Pancreas (tissue), 10 donors: ENCODE results near the gene TTC3. TPM values are rescaled to one million over a fixed set of nuclear protein-coding genes. Genes with fewer than 3 reads are reported as not detected.

Experiments
- ATAC-seq, 4 donors: fragments of 200-7000 bp; cut with Tn5 transposase; one replicate each; pipeline versions ENCODE4 v1.8.0 to v1.9.1; 2020; ENCODE audit warnings: mild to moderate bottlenecking in 4 of 4, moderate library complexity in 4 of 4
- DNase-seq, 6 donors: peaks; one replicate each; pipeline ENCODE4 v3.0.0-alpha.2; 2020
- FAIRE-seq: peaks from 2 replicates; lab custom pipeline; 2012; peaks lifted over from hg19 to GRCh38; lab: Jason Lieb, UNC
- H3K27ac ChIP-seq, 4 donors: fragments of 200-600 bp; sonication (generic); 1 replicate in 3 of 4; 2 replicates in 1 of 4; pipeline versions ENCODE4 v1.5.0 to v1.8.0; 2020
- H3K27me3 ChIP-seq, 4 donors: fragments of 200-600 bp; one replicate each; pipeline ENCODE4 v1.8.0; 2021
- H3K36me3 ChIP-seq, 3 donors: fragments of 200-600 bp; sonication (generic) in 1 of 3; one replicate each; pipeline versions ENCODE4 v1.5.0 to v1.8.0; 2020 to 2021
- H3K4me1 ChIP-seq, 3 donors: fragments of 200-600 bp; one replicate each; pipeline ENCODE4 v1.8.0; 2021
- H3K4me3 ChIP-seq, 4 donors: fragments of 200-600 bp; sonication (generic) in 2 of 4; one replicate each; pipeline versions ENCODE4 v1.5.0 to v1.8.0; 2020 to 2021
- H3K9me3 ChIP-seq, 4 donors: fragments of 200-600 bp; one replicate each; pipeline ENCODE4 v1.8.0; 2021
- WGBS, 2 donors: extraction: QIAGEN DNeasy Blood & Tissue Kit; methylation state at CpG; one replicate each; pipeline ENCODE4 v1.1.7; 2013; 5-methylcytosine and 5-hydroxymethylcytosine counted together
- intact Hi-C, 3 donors: fragments of 100-400 bp; cut with DNase I; formaldehyde crosslinking; loops; one replicate each; pipeline versions ENCODE4 v1.11.1 to v1.14.2; 2022
- polyA plus RNA-seq, 2 donors: library from polyadenylated mRNA; stranded (reverse); fragments of 200-250 nt; gene quantifications; one replicate each; pipeline ENCODE4 v1.2.3, GENCODE V29; 2013
- total RNA-seq, 6 donors: library from RNA; stranded (reverse); fragmentation: NEBNext Ultra II Directional in 4 of 6; extraction: Animal tissue kit (Norgen Biotek cat#: 25700) in 4 of 6; gene quantifications; one replicate each; pipeline versions ENCODE4 v1.2.1 to v1.2.4, GENCODE V29; 2021 to 2023
- TF ChIP-seq, protein P1 (sequence below), 4 donors: fragments of 200-600 bp; sonication (generic) in 3 of 4; IDR thresholded peaks; one replicate each; pipeline versions ENCODE4 v1.5.0 to v1.8.0; 2021; ENCODE audit warnings: antibody characterized with exemption in 4 of 4
- donor health status: healthy with polysubstance abuse.
- donor health status: DM: no; HTN: no; CAD: no; lungs with moderate emphysema.
- donor health status: DM: no; HTN: no; CAD: no.
- donor health status: control.
- donor health status: control.
- donor health status: Bipolar disorder and iron deficiency.
- donor health status: DM: yes; HTN: yes; CAD: no.
- donor health status: DM: no; HTN: no; CAD: no.
- donor health status: DM: no; HTN: no; CAD: no.
- donor health status: DM: yes; HTN: yes; CAD: no.

Gene TTC3
- total and polyA plus RNA-seq, 8 donors = 24.6 to 103 (median 62.8) TPM

- Histone ChIP-seq H3K9me3 (no peaks in the 10 kb centered on the region), H3K27ac (no peak overlapping the region), H3K4me3 (no peak overlapping the region), H3K36me3 (peaks cover 7 to 54% (median 25%) of the 10 kb centered on the region in 3 donors), H3K27me3 (no peaks in the 10 kb centered on the region), H3K4me1 (no peaks in the 10 kb centered on the region)
- ATAC-seq (no peak), DNase-seq (no peak), FAIRE-seq (no peak)
- TF ChIP-seq, protein P1, sequence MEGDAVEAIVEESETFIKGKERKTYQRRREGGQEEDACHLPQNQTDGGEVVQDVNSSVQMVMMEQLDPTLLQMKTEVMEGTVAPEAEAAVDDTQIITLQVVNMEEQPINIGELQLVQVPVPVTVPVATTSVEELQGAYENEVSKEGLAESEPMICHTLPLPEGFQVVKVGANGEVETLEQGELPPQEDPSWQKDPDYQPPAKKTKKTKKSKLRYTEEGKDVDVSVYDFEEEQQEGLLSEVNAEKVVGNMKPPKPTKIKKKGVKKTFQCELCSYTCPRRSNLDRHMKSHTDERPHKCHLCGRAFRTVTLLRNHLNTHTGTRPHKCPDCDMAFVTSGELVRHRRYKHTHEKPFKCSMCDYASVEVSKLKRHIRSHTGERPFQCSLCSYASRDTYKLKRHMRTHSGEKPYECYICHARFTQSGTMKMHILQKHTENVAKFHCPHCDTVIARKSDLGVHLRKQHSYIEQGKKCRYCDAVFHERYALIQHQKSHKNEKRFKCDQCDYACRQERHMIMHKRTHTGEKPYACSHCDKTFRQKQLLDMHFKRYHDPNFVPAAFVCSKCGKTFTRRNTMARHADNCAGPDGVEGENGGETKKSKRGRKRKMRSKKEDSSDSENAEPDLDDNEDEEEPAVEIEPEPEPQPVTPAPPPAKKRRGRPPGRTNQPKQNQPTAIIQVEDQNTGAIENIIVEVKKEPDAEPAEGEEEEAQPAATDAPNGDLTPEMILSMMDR (IDR thresholded peaks at IDR 0.05) = no peak
- WGBS, 2 donors = 93 to 94% methylated on average over 18 of the region's 18 CpGs
- intact Hi-C loops = no loop called here
Measured at GRCh38 chr21:37226041-37226920, 153.2 kb downstream of the TTC3 start.

- Histone ChIP-seq H3K9me3 (no peaks in the 10 kb centered on the region), H3K36me3 (peaks cover 7 to 64% (median 29%) of the 10 kb centered on the region in 3 donors), H3K27me3 (no peaks in the 10 kb centered on the region), H3K4me1 (no peaks in the 10 kb centered on the region), H3K4me3 (no peak overlapping the region), H3K27ac (no peak overlapping the region)
- FAIRE-seq (no peak), DNase-seq (peak in 1 of 6 donors; percentile 48), ATAC-seq (no peak)
- TF ChIP-seq, protein P1 (IDR thresholded peaks at IDR 0.05) = no peak
- WGBS, 2 donors = 91 to 93% methylated on average over 35 to 38 of the region's 38 CpGs
- intact Hi-C loops = no loop called here
Measured at GRCh38 chr21:37227071-37228002, 154.3 kb downstream of the TTC3 start.

DNA sequence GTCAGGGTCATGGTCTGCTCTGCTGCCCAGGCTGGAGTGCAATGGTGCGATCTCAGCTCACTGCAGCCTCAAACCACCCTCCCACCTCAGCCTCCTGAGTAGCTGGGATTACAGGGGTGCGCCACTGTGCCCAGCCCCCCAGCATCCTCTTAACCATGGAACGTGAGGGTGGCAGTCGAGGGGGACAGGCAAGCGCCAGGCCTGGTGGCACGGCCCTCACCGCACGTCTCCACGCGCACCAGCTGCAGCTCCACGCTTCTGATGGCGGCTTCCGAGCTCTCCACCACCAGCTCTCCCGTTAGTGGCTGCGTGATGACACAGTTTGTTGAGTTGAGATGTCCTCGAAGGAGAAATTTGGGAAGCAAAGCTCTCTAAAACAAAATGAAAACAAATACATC, 154.9 kb downstream of the TTC3 start:
- no peak overlapping the region for H3K4me3 ChIP-seq
- H3K27me3 ChIP-seq = no peaks in the 10 kb centered on the region
- no peak overlapping the region for H3K27ac ChIP-seq
- 97 to 98% methylated on average over 16 of the region's 16 CpGs for WGBS, 2 donors
- TF ChIP-seq, protein P1 (IDR thresholded peaks at IDR 0.05) = no peak
- ATAC-seq = no peak
- intact Hi-C loops = no loop called here
- H3K4me1 ChIP-seq = no peaks in the 10 kb centered on the region
- DNase-seq = peak in 1 of 6 donors; percentile 47
- H3K36me3 ChIP-seq = peaks cover 7 to 64% (median 29%) of the 10 kb centered on the region in 3 donors
- no peak for FAIRE-seq
- no peaks in the 10 kb centered on the region for H3K9me3 ChIP-seq

GRCh38 chr21:37230632-37231248, 157.7 kb downstream of the TTC3 start:
- Histone ChIP-seq H3K4me3 (no peak overlapping the region), H3K36me3 (peaks cover 7 to 43% (median 20%) of the 10 kb centered on the region in 3 donors), H3K27me3 (no peaks in the 10 kb centered on the region), H3K27ac (no peak overlapping the region), H3K9me3 (no peaks in the 10 kb centered on the region), H3K4me1 (no peaks in the 10 kb centered on the region)
- DNase-seq = peak in 1 of 6 donors; percentile 60
- 87 to 89% methylated on average over 23 of the region's 23 CpGs for WGBS, 2 donors
- FAIRE-seq = no peak
- TF ChIP-seq, protein P1 (IDR thresholded peaks at IDR 0.05) = no peak
- intact Hi-C loops = no loop called here
- ATAC-seq = no peak
